Measurements from ENCODE around the gene CELF3.
"Not testable (repeated sequence)": the region's sequence is repeated elsewhere in the genome, so short reads cannot be mapped to it uniquely, and the experiment has no call there.

CELF3 gene

GRCh38 chr1:151716771-151717631 is at the start of gene CELF3:
CELF3 (minus strand) TSS chr1:151716803; CDS start chr1:151716020, 783 bp downstream.
- no peak for DNase-seq (ENCODE audit: low read depth)

GRCh38 chr1:151763990-151764389 is 47.4 kb upstream of the CELF3 start:
- no peak for DNase-seq (ENCODE audit: low read depth)

- DNase-seq (ENCODE audit: low read depth) = peak; percentile 46
Measured at GRCh38 chr1:151762941-151763921, 46.6 kb upstream of the CELF3 start, which contains the start of gene MRPL9. MRPL9 (minus strand) TSS chr1:151763496; CDS start chr1:151763479, 17 bp downstream.

DNA sequence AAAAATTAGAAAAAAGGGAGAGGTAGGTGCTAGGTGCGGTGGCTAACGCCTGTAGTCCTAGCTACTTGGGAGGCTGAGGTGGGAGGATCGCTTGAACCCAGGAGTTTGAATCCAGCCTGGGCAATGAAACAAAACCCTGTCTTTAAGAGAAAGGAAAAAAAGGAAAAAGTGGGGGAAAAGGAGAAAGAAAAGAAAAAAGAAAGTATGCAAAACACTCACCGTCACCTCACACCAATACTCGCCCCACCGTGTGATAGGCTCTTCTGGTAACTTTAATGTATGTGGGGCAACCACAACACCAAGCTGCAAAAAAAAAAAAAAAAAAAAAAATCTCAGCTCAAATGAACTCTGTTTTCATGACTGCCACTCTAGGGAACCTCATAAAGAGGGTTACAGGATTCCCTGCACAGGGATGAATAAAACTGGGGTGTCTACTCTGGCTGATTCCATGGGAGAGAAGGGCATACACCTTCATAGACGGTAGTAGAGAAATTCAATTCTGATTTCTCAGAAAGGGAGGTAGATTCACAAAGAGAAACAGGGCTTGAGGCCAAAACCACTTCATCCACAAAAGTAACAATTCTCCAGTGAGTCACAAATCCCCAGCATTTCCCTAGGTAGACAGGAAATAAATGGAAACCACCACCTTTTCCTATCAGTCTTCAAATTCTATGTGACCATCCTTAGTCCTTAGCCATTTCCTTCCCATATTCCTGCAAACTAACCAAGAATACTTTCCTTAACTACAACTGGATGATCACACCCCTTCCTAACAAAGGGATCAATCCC is 44.2 kb upstream of the CELF3 start:
- no peak for DNase-seq (ENCODE audit: low read depth)

DNA sequence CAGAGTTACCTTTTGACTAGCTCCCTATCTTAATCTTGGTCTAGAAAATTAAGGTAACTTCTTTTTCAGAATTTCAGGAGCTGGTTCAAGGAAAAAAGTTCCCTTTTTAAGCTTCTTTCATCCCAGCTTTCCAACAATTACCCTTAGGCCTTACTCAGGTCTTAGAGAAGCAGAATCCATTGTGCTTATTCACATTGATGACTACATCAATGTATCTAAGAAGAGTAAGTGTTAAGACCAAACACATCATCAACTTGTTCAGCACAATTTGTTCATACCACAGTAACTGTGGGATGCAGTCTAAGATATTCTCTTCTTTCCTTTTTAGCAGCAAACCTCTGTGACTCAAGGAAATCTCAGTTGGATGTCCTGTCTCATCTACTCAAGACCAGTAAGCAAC is 42.6 kb upstream of the CELF3 start:
- no peak for DNase-seq (ENCODE audit: low read depth)

DNA sequence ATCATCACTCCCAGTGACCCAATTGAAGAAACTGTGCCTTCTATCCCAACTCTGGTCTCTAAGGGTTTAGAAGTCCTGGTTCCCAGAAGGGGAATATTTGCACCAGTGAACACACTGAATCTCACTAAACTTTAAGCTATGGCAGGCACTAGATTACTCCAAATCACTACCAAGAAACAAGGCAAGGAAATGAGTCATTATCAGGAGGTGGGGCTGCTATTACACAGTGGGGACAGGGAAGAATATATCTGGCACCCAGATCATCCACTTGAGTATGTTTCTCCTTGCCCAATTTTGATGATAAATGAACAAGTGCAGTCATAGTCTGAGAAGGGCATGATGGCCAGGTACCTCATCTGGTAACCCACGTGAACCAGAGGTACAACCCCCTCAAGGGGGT is 39.7 kb upstream of the CELF3 start:
- DNase-seq (ENCODE audit: low read depth) = no peak

DNA sequence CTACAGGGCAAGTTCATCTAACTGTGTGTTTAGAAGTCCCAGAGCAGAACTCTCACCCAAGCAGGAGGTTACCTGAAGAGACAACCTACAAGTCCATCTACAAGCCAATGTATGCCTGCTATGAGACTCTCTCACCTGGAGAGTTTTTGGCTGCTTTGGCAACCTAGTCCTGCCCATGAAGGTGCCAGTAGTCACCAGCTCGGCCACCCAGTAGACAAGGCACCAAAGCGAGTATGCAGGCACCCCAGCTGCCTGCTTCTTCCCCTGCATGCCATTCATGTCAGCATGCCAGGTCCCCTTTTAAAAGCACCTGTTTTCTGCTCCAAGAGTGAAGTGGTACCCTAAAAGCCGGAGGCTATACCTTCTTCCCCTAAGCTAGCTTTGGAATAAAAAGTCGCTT is 24.9 kb upstream of the CELF3 start:
- no peak for DNase-seq (ENCODE audit: low read depth)

- no peak for DNase-seq (ENCODE audit: low read depth)
Measured at GRCh38 chr1:151739590-151740355, 23.2 kb upstream of the CELF3 start.

DNA sequence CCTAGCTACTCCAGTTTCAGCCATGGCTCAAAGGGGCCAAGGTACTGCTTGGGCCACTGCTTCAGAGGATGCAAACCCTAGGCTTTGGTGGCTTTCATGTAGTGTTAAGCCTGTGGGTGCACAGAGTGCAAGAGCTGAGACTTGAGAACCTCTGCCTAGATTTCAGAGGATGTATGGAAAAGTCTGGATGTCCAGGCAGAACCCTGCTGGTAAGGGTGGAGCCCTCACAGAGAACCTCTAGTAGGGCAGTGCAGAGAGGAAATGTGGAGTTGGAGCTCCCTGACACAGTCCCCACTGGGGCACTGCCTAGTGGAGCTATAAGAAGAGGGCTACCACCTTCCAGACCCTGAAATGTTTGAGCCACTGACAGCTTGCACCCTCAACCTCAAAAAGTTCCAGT is 20.9 kb upstream of the CELF3 start:
- DNase-seq (ENCODE audit: low read depth) = no peak

GRCh38 chr1:151737026-151737425 is 20.4 kb upstream of the CELF3 start:
- DNase-seq (ENCODE audit: low read depth) = no peak

- not testable (repeated sequence) for DNase-seq (ENCODE audit: low read depth)
Measured at GRCh38 chr1:151733995-151734394, 17.4 kb upstream of the CELF3 start.

DNA sequence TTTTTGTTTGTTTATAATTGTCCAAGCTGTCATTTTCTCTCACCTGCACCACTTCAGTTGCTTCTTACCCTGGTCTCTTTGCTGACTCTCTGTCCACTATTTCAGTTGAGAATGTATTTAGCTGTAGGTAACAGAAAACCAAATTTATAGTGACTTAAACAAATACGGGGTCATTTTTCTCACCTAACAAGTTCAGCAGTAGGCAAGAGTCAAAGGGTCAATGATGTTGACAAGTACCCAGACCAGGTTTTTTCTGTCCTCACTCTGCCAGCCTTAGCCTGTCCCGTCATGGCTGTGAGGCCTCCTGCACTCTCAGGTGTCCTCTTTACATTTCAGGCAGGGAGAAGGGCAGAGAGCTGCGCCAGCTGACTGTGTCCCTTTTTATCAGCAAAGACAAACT is 16.5 kb upstream of the CELF3 start:
- no peak for DNase-seq (ENCODE audit: low read depth)

- DNase-seq (ENCODE audit: low read depth) = no peak
Measured at GRCh38 chr1:151729966-151730291, 13.3 kb upstream of the CELF3 start.

- no peak for DNase-seq (ENCODE audit: low read depth)
Measured at GRCh38 chr1:151729157-151729965, 12.8 kb upstream of the CELF3 start.

GRCh38 chr1:151728151-151729054 is 11.8 kb upstream of the CELF3 start:
- DNase-seq (ENCODE audit: low read depth) = no peak

- DNase-seq (ENCODE audit: low read depth) = no peak
Measured at GRCh38 chr1:151723726-151724370, 7.2 kb upstream of the CELF3 start.

DNA sequence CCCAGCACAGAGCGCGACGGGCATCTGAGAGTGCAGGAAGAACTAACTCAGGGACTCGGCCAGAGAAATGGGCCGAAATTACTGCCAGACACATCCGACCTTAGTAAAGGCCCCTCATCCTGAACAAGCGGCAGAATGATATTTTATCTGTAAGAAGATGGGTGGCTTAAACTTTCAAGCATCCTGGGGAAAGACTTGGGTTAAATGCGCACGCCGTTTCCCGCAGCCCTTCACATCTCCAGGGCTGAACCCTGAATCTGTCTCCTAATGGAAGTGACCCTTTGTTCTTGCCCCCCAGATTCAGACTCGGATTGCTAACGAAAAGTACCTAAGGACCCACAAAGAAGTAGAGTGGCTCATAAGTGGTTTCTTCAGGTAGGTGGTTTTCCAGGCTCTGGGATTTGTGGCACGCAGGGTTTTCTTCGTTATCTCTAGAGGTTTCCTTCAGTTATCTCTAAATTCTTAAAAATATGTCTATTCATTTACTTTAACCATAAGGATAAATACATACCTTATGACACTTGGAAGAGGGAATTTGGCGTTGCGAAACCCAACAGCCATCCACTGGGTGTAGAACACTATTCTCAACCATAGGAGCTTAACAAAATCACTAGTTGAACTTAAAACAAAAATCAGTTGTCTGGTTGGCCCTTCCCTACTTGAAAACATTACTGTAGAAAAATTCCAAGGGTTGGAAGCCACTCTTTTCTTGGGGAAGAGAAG is 5.3 kb upstream of the CELF3 start:
- DNase-seq (ENCODE audit: low read depth) = no peak
